A549 (cell line): ENCODE results near the gene LRRC4B. TPM values are rescaled to one million over a fixed set of nuclear protein-coding genes. Genes with fewer than 3 reads are reported as not detected.

Source experiments
- ATAC-seq, 2 experiments: fragments of 200-7000 bp in 1 of 2; fragments of >200 bp in 1 of 2; cut with Nextera tagmentation in 1 of 2; cut with Tn5 transposase in 1 of 2; 3 replicates each; pipeline versions ENCODE4 v1.8.0 to v1.9.1; 2018 to 2020; ENCODE audit warnings: mild to moderate bottlenecking in 1 of 2, moderate library complexity in 1 of 2
- CTCF ChIA-PET: fragments of 300-600 bp; sonication (Branson Sonifier 250); formaldehyde crosslinking; extraction: SDS; loops from one replicate; lab custom pipeline; 2021; ENCODE audit warnings: antibody characterized with exemption, inconsistent platforms; lab: Yijun Ruan, JAX
- POLR2A ChIA-PET: fragments of 350-600 bp; formaldehyde crosslinking; extraction: SDS; loops from one replicate; lab custom pipeline; 2021; ENCODE audit warnings: antibody characterized with exemption, inconsistent platforms; lab: Yijun Ruan, JAX
- DNase-seq, 2 experiments: peaks; one replicate each; pipeline versions ENCODE4 v3.0.0 to v3.0.0-alpha.2; 2011 to 2016; ENCODE audit warnings: low read depth in 1 of 2, low spot score in 1 of 2
- FAIRE-seq: peaks from 2 replicates; lab custom pipeline; 2011; peaks lifted over from hg19 to GRCh38; lab: Jason Lieb, UNC
- H3K27ac ChIP-seq, 2 experiments: fragments of >200 bp; sonication (Bioruptor Twin); formaldehyde crosslinking; 3 replicates each; pipeline ENCODE4 v1.5.1; 2016 to 2017
- H3K4me1 ChIP-seq: fragments of >200 bp; sonication (Bioruptor Twin); formaldehyde crosslinking; 3 replicates; pipeline ENCODE4 v1.6.1; 2016
- H3K4me2 ChIP-seq: fragments of >200 bp; sonication (Bioruptor Twin); formaldehyde crosslinking; 3 replicates; pipeline ENCODE4 v1.6.1; 2016
- H3K4me3 ChIP-seq: fragments of >200 bp; sonication (Bioruptor Twin); formaldehyde crosslinking; 3 replicates; pipeline ENCODE4 v1.5.1; 2016
- H3K9me3 ChIP-seq: fragments of >200 bp; sonication (Bioruptor Twin); formaldehyde crosslinking; 3 replicates; pipeline ENCODE4 v1.6.1; 2016
- CBX2 ChIP-seq: fragments of 200-600 bp; sonication (generic); IDR thresholded peaks from 2 replicates; pipeline ENCODE4 v1.6.1; 2016; ENCODE audit warnings: low read depth, mild to moderate bottlenecking, borderline replicate concordance
- CHD2 ChIP-seq: fragments of 150-350 bp; IDR thresholded peaks from 2 replicates; pipeline ENCODE4 v1.6.1; 2014; ENCODE audit warnings: low read length; ENCODE audit not compliant: partially characterized antibody
- E2F6 ChIP-seq: IDR thresholded peaks from 2 replicates; pipeline ENCODE4 v1.6.1; 2012; ENCODE audit warnings: low read depth, borderline replicate concordance
- EHF ChIP-seq: fragments of 250-450 bp; sonication (Bioruptor Pico); IDR thresholded peaks from 2 replicates; pipeline ENCODE4 v1.5.0; 2020; ENCODE audit warnings: mild to moderate bottlenecking
- ELK1 ChIP-seq: fragments of 150-350 bp; IDR thresholded peaks from 2 replicates; pipeline ENCODE4 v1.6.1; 2014; ENCODE audit warnings: low read depth, mild to moderate bottlenecking, low read length
- GATA3 ChIP-seq: IDR thresholded peaks from 2 replicates; pipeline ENCODE4 v1.6.1; 2012; ENCODE audit warnings: borderline replicate concordance
- HMGXB4 ChIP-seq: fragments of 250-450 bp; sonication (Bioruptor Pico); IDR thresholded peaks from 2 replicates; pipeline ENCODE4 v1.5.0; 2021; ENCODE audit warnings: mild to moderate bottlenecking, moderate library complexity, borderline replicate concordance
- MAFK ChIP-seq: fragments of 450-650 bp; IDR thresholded peaks from 2 replicates; pipeline ENCODE4 v1.6.1; 2014; ENCODE audit not compliant: partially characterized antibody
- MAZ ChIP-seq: fragments of 150-350 bp; IDR thresholded peaks from 2 replicates; pipeline ENCODE4 v1.6.1; 2014; ENCODE audit warnings: antibody characterized with exemption, low read depth, low read length, borderline replicate concordance
- NFE2L2 ChIP-seq: fragments of 150-350 bp; conservative IDR thresholded peaks from 2 replicates; pipeline ENCODE4 v1.6.1; 2014; ENCODE audit warnings: low read length
- NPAS2 ChIP-seq: fragments of 250-450 bp; sonication (Bioruptor Pico); IDR thresholded peaks from 2 replicates; pipeline ENCODE4 v1.8.0; 2022; ENCODE audit warnings: mild to moderate bottlenecking, moderate library complexity, borderline replicate concordance
- NR3C1 ChIP-seq: fragments of >200 bp; sonication (Bioruptor Twin); formaldehyde crosslinking; IDR thresholded peaks from 3 replicates; pipeline ENCODE4 v1.6.1; 2017
- RAD21 ChIP-seq, 2 experiments: fragments of >200 bp in 1 of 2; sonication (Bioruptor Twin) in 1 of 2; formaldehyde crosslinking in 1 of 2; IDR thresholded peaks in 1 of 2; conservative IDR thresholded peaks in 1 of 2; 2 replicates in 1 of 2; 3 replicates in 1 of 2; pipeline ENCODE4 v1.6.1; 2012 to 2018; ENCODE audit warnings: inconsistent platforms in 1 of 2
- RCOR1 ChIP-seq: fragments of 150-350 bp; IDR thresholded peaks from 2 replicates; pipeline ENCODE4 v1.6.1; 2014; ENCODE audit warnings: antibody characterized with exemption, low read length, low read depth
- REST ChIP-seq: fragments of 200-600 bp; sonication (generic); IDR thresholded peaks from 2 replicates; pipeline ENCODE4 v1.6.1; 2016; ENCODE audit warnings: antibody characterized with exemption, mild to moderate bottlenecking, moderate library complexity
- RFX5 ChIP-seq: fragments of 450-650 bp; IDR thresholded peaks from 2 replicates; pipeline ENCODE4 v1.7.1; 2014; ENCODE audit warnings: antibody characterized with exemption, mild to moderate bottlenecking, moderate library complexity
- TFCP2L1 ChIP-seq: fragments of 250-450 bp; sonication (Bioruptor Pico); IDR thresholded peaks from 2 replicates; pipeline ENCODE4 v1.5.0; 2021; ENCODE audit warnings: mild to moderate bottlenecking
- TP53 ChIP-seq: fragments of 250-450 bp; sonication (Bioruptor Pico); IDR thresholded peaks from 2 replicates; pipeline ENCODE4 v1.5.0; 2021; ENCODE audit warnings: mild to moderate bottlenecking, moderate library complexity
- ZFP36 ChIP-seq: fragments of 450-650 bp; IDR thresholded peaks from 2 replicates; pipeline ENCODE4 v1.6.1; 2014; ENCODE audit warnings: borderline replicate concordance; ENCODE audit not compliant: partially characterized antibody
- WGBS: methylation state at CpG from one replicate; pipeline ENCODE4 v1.1.6; 2017; ENCODE audit errors: missing lambda C conversion rate; 5-methylcytosine and 5-hydroxymethylcytosine counted together
- polyA plus RNA-seq, 4 experiments: library from polyadenylated mRNA; depleted of rRNA in 3 of 4; stranded (reverse); fragments of >200 nt; fragmentation: RNase III in 1 of 4; extraction: RNeasy Plus Mini Kit Qiagen cat#74134 plus additional on column Dnase treatment in 1 of 4; gene quantifications; 2 replicates in 3 of 4; 3 replicates in 1 of 4; pipeline ENCODE4 v1.2.3, GENCODE V29; 2011 to 2017

The LRRC4B gene
- polyA plus RNA-seq, 2 of the 4 experiments (the other 2 are of a cell fraction) = 0.54 to 0.97 TPM

- TF ChIP-seq NPAS2 (no peak), CBX2 (no peak), GATA3 (no peak), TFCP2L1 (CRISPR knock-in tag) (no peak), RFX5 (no peak), NR3C1 (no peak), ZFP36 (no peak)
Measured at GRCh38 chr19:50568728-50569698, 778 bp upstream of the LRRC4B start (continued).

- H3K27ac ChIP-seq = peak overlapping the region in 1 of 2 experiments; percentile 81; a peak in 4 of 6 replicates
- ATAC-seq = no peak
- peak overlapping the region; percentile 55 for H3K4me3 ChIP-seq
- TF ChIP-seq MAZ = no peak
- no peak for TF ChIP-seq MAFK
- no peak for TF ChIP-seq CHD2
- no peak for TF ChIP-seq REST
- no peak for TF ChIP-seq ELK1
- no peak for TF ChIP-seq TP53 (CRISPR knock-in tag)
- no peak for TF ChIP-seq EHF (CRISPR knock-in tag)
- TF ChIP-seq RAD21 (conservative IDR thresholded peaks at IDR 0.05 in 1 of 2, IDR thresholded peaks at IDR 0.05 in 1 of 2) = no peak
- no peak for TF ChIP-seq HMGXB4 (CRISPR knock-in tag)
- no peak for TF ChIP-seq NFE2L2
- TF ChIP-seq RCOR1 = no peak
- TF ChIP-seq E2F6 = no peak
- TF ChIP-seq, all 56 proteins: peak for 0
- ChIA-PET CTCF (interaction anchor here (1.5 to 1.7 kb wide), 2 partner anchors 11 to 29 kb away, joined by 4 to 23 read pairs; no protein-coding TSS in a partner anchor), POLR2A (no interaction called here)
- Histone ChIP-seq H3K4me2 (peak overlapping the region; percentile 99), H3K9me3 (no peaks in the 10 kb centered on the region), H3K4me1 (peaks cover 19% of the 10 kb centered on the region)
- FAIRE-seq = no peak
- DNase-seq = peak in 1 of 2 experiments; percentile 50
- 5% methylated on average over 22 of the region's 38 CpGs for WGBS
Measured at GRCh38 chr19:50567052-50567841, 988 bp downstream of the LRRC4B start.
